Skin epidermis (tissue), 12 donors: ENCODE data around the gene PARD6A.

ENCODE experiments used
- H3K27ac ChIP-seq, 21 experiments: fragments of 200-600 bp; sonication (generic) in 11 of 21; one replicate each; pipeline ENCODE4 v1.5.0; 2020; ENCODE audit warnings: mild to moderate bottlenecking in 3 of 21, inconsistent platforms in 2 of 21, moderate library complexity in 2 of 21
- H3K4me3 ChIP-seq, 7 experiments: fragments of 200-600 bp; sonication (generic) in 2 of 7; one replicate each; pipeline ENCODE4 v1.5.0; 2020; ENCODE audit warnings: inconsistent platforms in 2 of 7, mild to moderate bottlenecking in 2 of 7, moderate library complexity in 1 of 7

PARD6A gene

GRCh38 chr16:67660564-67661028 lies at the start of gene PARD6A:
Gene PARD6A, plus strand, starts transcription at chr16:67660960. Its CDS starts 79 bp downstream, at chr16:67661039.
- Histone ChIP-seq H3K27ac (peak within 1 kb of the TSS; percentile 46 to 91 (median 84)), H3K4me3 (peak within 1 kb of the TSS; percentile 61 to 93 (median 74))

GRCh38 chr16:67613808-67614207 lies 47.0 kb upstream of the PARD6A start:
- H3K27ac ChIP-seq: no peak overlapping the region
- H3K4me3 ChIP-seq: no peak overlapping the region

DNA sequence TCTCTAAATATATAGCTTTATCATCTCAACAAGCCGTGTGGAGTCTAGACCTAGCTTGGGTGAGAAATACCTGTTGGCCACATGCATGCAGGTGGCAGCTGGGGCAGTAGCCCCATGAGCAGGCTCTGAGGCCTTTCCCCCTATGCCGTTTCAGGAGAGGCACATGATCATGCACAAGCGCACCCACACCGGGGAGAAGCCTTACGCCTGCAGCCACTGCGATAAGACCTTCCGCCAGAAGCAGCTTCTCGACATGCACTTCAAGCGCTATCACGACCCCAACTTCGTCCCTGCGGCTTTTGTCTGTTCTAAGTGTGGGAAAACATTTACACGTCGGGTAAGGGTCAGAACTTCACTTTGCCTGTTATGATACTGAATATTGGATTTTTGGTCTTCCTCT lies 32.5 kb upstream of the PARD6A start:
- Histone ChIP-seq H3K27ac (no peak overlapping the region), H3K4me3 (no peak overlapping the region)

GRCh38 chr16:67632415-67633172 lies 28.2 kb upstream of the PARD6A start:
- no peak overlapping the region for H3K4me3 ChIP-seq
- H3K27ac ChIP-seq: no peak overlapping the region

DNA sequence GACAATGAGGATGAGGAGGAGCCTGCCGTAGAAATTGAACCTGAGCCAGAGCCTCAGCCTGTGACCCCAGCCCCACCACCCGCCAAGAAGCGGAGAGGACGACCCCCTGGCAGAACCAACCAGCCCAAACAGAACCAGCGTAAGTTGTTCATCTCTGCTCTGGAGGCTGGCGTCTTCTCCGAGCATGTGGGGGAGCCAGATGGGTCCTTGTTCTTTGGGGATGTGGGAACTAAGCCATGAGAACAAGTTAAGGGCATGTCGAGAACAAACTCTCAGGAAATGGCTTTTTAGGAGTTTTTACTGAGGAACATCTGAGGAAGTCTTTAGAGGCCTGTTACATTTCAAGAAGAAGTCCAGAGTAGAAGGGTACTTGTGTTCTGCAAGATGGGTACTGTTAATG lies 24.0 kb upstream of the PARD6A start:
- H3K27ac ChIP-seq: no peak overlapping the region
- no peak overlapping the region for H3K4me3 ChIP-seq

- Histone ChIP-seq H3K4me3 (no peak overlapping the region), H3K27ac (no peak overlapping the region)
These were observed 23.1 kb upstream of the PARD6A start for GRCh38 chr16:67637625-67638024.

- Histone ChIP-seq H3K27ac (no peak overlapping the region), H3K4me3 (no peak overlapping the region)
These were observed 18.7 kb upstream of the PARD6A start for GRCh38 chr16:67641779-67642708.

DNA sequence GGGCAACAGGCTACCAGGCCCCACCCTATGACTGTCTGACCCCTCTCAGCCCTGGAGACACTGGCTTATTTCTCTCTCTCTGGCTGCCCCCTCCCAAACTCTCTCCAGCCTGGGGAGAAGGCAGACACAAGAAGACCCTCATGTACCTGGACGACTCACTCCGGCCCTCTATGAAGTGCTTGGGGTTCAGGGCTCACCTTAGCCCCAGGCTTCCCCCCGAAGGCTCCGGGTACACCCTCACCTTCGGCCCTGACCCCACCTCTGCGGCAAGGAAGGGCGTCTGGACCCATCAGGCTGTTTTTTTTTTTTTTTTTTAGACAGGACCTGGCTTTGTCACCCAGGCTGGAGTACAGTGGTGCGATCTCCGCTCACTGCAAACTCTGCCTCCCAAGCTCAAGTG lies 16.7 kb upstream of the PARD6A start:
- no peak overlapping the region for H3K4me3 ChIP-seq
- no peak overlapping the region for H3K27ac ChIP-seq

- Histone ChIP-seq H3K27ac (peak overlapping the region in 17 of 21 experiments; percentile 4 to 90 (median 66)), H3K4me3 (peak overlapping the region; percentile 29 to 45 (median 35))
These were observed 15.2 kb upstream of the PARD6A start for GRCh38 chr16:67645397-67646121.

GRCh38 chr16:67647111-67647651 lies 13.6 kb upstream of the PARD6A start:
- no peak overlapping the region for H3K27ac ChIP-seq
- H3K4me3 ChIP-seq: no peak overlapping the region

- Histone ChIP-seq H3K4me3 (no peak overlapping the region), H3K27ac (no peak overlapping the region)
These were observed 13.1 kb upstream of the PARD6A start for GRCh38 chr16:67647681-67648080.

GRCh38 chr16:67648088-67648763 lies 12.5 kb upstream of the PARD6A start:
- Histone ChIP-seq H3K4me3 (no peak overlapping the region), H3K27ac (no peak overlapping the region)

DNA sequence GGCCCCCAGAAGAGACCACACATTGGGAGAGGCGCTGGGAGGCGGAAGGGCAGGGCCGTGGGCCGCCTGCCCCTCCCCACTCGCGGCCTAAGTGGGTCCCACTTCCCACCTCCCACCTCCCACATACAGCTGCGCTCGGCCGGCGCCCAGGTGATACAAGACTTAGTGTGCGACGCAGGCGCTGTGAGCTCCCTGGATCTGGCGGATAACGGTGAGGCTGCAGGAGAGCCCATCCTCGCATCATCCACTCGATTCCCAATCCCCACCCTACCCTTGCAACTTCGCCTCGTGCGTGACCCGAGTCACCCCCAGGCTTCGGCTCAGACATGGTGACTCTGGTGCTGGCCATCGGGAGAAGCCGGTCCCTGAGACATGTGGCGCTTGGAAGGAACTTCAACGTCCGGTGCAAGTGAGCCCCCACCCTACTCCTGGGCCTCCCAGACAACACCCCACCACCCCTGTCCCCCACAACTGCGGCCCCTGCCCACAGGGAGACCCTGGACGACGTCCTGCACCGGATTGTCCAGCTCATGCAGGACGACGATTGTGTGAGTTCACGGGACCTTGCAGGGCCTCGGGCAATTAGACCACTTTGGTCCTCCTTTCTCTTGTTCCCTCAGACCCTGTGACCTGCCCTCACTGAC lies 11.9 kb upstream of the PARD6A start:
- Histone ChIP-seq H3K4me3 (no peak overlapping the region), H3K27ac (no peak overlapping the region)

GRCh38 chr16:67649494-67649931 lies 11.2 kb upstream of the PARD6A start:
- Histone ChIP-seq H3K27ac (no peak overlapping the region), H3K4me3 (no peak overlapping the region)

- Histone ChIP-seq H3K27ac (no peak overlapping the region), H3K4me3 (no peak overlapping the region)
These were observed 10.7 kb upstream of the PARD6A start for GRCh38 chr16:67650023-67650422.

DNA sequence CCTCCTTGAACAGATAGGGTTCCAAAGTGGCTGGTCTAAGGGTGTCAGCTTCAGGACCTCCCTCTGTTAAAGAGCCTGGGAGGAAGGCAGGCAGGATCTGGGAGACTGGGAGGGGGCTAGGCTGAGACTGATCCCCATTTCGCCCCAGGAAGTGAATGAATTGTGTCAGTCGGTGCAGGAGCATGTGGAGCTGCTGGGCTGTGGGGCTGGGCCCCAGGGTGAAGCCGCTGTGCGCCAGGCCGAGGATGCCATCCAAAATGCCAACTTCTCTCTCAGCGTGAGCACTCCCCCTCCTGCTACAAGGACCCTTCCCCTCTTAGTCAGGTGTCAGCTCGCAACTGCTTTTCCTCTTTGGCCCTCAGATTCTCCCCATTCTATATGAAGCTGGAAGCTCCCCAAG lies 9.7 kb upstream of the PARD6A start:
- no peak overlapping the region for H3K27ac ChIP-seq
- no peak overlapping the region for H3K4me3 ChIP-seq

- H3K27ac ChIP-seq: no peak overlapping the region
- H3K4me3 ChIP-seq: no peak overlapping the region
These were observed 8.9 kb upstream of the PARD6A start for GRCh38 chr16:67651847-67652246.

DNA sequence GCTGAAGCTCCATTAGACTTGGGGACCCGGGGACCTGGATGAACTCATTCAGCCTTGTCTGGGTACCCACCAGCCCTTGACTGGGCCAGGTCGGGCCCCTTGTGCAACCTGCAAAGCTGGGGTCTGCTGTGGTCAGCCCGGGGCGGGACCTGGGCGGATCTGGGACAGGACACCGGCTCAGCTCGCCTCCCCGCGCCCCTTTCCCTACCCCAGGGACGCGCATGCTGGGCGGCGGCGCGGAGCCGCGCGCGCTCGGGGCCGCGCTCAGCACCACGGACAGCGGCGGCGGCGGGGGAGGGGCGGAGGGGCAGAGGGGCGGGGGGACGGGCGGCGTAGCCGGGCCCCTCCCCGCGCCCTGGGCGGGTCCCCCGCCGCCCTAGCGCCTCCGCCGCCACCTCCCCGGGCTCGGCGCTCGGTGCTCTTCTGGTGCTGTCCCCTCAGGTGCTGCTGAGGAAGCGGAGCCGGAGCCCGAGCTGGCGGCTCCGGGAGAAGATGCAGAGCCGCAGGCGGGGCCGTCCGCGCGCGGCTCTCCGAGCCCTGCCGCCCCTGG lies 8.1 kb upstream of the PARD6A start:
- Histone ChIP-seq H3K4me3 (peak overlapping the region in 3 of 7 experiments; percentile 7 to 25 (median 18)), H3K27ac (no peak overlapping the region)
